Measurements from ENCODE around the gene NOP14.

DNA sequence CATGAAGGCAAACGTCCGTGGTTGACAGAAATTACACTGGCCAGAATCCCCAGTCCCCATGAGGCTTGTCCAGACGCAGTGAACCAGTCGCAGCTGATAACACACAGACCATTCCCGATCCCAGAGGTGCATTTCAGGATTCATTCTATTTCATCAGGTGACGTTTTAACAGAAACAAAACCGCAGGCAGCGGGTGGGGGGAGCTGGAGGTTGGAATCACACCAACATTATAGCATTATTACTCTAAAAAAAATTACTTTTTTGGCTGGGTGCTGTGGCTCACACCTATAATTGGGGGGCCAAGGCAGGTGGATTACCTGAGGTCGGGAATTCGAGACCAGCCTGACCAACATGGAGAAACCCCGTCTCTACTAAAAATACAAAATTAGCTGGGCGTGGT is 25.2 kb downstream of the NOP14 start:
- no peak for TF ChIP-seq EZH2 (IDR thresholded peaks at IDR 0.05; ENCODE audit: low read depth, unreplicated experiment)
- TF ChIP-seq STAT1 (IDR thresholded peaks at IDR 0.05; ENCODE audit: unreplicated experiment) = no peak
- TF ChIP-seq POLR2AphosphoS5 (IDR thresholded peaks at IDR 0.05; ENCODE audit: low read depth) = no peak
- TF ChIP-seq, protein P1, sequence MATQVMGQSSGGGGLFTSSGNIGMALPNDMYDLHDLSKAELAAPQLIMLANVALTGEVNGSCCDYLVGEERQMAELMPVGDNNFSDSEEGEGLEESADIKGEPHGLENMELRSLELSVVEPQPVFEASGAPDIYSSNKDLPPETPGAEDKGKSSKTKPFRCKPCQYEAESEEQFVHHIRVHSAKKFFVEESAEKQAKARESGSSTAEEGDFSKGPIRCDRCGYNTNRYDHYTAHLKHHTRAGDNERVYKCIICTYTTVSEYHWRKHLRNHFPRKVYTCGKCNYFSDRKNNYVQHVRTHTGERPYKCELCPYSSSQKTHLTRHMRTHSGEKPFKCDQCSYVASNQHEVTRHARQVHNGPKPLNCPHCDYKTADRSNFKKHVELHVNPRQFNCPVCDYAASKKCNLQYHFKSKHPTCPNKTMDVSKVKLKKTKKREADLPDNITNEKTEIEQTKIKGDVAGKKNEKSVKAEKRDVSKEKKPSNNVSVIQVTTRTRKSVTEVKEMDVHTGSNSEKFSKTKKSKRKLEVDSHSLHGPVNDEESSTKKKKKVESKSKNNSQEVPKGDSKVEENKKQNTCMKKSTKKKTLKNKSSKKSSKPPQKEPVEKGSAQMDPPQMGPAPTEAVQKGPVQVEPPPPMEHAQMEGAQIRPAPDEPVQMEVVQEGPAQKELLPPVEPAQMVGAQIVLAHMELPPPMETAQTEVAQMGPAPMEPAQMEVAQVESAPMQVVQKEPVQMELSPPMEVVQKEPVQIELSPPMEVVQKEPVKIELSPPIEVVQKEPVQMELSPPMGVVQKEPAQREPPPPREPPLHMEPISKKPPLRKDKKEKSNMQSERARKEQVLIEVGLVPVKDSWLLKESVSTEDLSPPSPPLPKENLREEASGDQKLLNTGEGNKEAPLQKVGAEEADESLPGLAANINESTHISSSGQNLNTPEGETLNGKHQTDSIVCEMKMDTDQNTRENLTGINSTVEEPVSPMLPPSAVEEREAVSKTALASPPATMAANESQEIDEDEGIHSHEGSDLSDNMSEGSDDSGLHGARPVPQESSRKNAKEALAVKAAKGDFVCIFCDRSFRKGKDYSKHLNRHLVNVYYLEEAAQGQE (IDR thresholded peaks at IDR 0.05; ENCODE audit: unreplicated experiment) = no peak
- TF ChIP-seq, protein P2, sequence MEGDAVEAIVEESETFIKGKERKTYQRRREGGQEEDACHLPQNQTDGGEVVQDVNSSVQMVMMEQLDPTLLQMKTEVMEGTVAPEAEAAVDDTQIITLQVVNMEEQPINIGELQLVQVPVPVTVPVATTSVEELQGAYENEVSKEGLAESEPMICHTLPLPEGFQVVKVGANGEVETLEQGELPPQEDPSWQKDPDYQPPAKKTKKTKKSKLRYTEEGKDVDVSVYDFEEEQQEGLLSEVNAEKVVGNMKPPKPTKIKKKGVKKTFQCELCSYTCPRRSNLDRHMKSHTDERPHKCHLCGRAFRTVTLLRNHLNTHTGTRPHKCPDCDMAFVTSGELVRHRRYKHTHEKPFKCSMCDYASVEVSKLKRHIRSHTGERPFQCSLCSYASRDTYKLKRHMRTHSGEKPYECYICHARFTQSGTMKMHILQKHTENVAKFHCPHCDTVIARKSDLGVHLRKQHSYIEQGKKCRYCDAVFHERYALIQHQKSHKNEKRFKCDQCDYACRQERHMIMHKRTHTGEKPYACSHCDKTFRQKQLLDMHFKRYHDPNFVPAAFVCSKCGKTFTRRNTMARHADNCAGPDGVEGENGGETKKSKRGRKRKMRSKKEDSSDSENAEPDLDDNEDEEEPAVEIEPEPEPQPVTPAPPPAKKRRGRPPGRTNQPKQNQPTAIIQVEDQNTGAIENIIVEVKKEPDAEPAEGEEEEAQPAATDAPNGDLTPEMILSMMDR (conservative IDR thresholded peaks at IDR 0.05; ENCODE audit: low read depth in 2 of 2) = no peak

Measured in GM23338 (cell line).